ENCODE data around the gene SPDYE4.
A peak's percentile ranks its signal among the peaks of the same experiment; 100 is the strongest.
"Not testable (repeated sequence)": the region's sequence is repeated elsewhere in the genome, so short reads cannot be mapped to it uniquely, and the experiment has no call there.

Gene SPDYE4

GRCh38 chr17:8758137-8758596 lies at the start of gene SPDYE4:
SPDYE4 (minus strand) TSS chr17:8758546; CDS start chr17:8758382, 164 bp downstream.
- DNase-seq (ENCODE audit: low read depth) = no peak

GRCh38 chr17:8806926-8807550 lies 48.7 kb upstream of the SPDYE4 start:
- DNase-seq (ENCODE audit: low read depth) = peak; percentile 40

DNA sequence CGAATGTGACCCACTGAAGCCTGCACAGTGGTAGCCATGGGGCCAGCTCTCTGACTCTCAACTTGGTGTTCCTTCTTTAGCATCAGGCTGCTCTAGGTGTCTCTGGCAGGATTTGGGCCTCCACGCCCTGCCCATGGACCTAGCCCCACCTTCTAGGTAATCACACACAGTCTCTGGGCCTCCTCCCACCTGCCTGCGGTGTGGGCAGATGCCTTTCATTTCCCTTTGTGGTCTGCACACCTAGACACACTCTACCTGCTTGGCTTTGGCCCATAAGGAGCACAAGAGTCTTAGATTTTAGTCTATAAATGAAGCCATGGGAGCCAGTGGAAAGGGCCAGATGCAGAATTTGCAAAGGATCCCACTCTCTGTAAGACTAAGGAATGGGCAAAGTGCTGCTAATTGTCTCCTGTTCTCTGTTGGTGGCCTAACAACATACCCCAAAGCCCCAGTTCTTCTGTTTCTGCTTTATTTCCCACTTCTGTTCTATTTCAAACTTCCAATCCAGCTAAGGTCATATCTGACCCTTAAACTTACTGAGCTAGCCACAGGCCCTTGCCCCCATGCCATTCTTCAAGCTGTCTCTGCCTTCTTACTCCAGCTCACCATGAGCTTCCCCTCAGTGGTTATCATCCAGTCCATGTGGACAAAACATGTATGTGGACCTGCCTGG lies 48.0 kb upstream of the SPDYE4 start:
- DNase-seq (ENCODE audit: low read depth) = no peak

DNA sequence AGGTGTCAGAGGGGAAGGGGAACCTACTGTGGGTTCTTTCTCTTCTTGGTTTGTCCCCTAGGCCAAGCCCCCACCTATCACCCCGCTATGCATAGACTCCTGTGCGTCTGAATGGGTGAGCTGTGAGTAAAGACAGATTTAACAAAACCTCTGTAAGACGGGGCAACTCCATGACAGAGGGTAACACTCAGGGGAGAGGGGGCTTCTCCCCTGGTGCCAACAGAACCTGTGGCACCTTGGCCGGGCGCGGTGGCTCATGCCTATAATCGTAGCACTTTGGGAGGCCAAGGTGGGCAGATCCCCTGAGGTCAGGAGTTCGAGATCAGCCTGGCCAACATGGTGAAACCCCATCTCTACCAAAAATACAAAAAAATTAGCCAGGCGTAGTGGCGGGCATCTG lies 47.0 kb upstream of the SPDYE4 start:
- DNase-seq (ENCODE audit: low read depth) = not testable (repeated sequence)

- no peak for DNase-seq (ENCODE audit: low read depth)
These were observed 45.4 kb upstream of the SPDYE4 start for GRCh38 chr17:8803531-8804420.

- no peak for DNase-seq (ENCODE audit: low read depth)
These were observed 42.9 kb upstream of the SPDYE4 start for GRCh38 chr17:8801135-8801840.

- DNase-seq (ENCODE audit: low read depth) = no peak
These were observed 42.3 kb upstream of the SPDYE4 start for GRCh38 chr17:8800656-8801055.

DNA sequence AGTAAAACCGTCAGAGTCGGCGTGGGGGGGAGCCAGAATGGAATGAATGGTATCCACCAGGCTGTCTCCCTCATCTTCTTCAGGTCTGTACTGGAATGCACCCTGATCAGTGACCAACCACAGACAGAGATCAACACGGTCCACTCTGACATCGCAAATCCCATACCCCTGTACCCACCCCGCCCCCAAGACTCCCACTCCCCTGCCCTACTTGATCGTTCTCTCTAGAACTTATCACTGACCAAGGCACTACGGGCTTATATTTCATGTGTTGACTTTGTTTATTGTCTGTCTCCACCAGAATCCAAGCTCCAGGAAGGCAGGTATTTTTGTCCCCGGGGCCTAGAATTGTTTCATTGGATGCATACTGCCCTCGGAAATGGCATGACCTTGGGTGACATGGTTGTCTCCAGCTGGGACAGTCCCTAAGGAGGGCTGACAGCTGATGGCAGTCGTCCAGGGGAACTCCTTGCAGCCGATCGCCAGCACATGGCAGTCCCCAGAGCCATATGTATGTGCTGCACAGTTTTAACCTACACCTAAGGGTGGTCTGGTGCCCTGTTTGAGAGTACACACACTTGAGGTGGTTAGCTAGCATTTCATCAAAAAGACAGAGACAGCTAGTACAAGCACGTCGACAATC lies 41.3 kb upstream of the SPDYE4 start:
- DNase-seq (ENCODE audit: low read depth) = no peak

GRCh38 chr17:8798846-8799569 lies 40.7 kb upstream of the SPDYE4 start, which contains the start of gene MFSD6L:
MFSD6L (minus strand) TSS chr17:8799365; CDS start chr17:8799120, 245 bp downstream.
- no peak for DNase-seq (ENCODE audit: low read depth)

DNA sequence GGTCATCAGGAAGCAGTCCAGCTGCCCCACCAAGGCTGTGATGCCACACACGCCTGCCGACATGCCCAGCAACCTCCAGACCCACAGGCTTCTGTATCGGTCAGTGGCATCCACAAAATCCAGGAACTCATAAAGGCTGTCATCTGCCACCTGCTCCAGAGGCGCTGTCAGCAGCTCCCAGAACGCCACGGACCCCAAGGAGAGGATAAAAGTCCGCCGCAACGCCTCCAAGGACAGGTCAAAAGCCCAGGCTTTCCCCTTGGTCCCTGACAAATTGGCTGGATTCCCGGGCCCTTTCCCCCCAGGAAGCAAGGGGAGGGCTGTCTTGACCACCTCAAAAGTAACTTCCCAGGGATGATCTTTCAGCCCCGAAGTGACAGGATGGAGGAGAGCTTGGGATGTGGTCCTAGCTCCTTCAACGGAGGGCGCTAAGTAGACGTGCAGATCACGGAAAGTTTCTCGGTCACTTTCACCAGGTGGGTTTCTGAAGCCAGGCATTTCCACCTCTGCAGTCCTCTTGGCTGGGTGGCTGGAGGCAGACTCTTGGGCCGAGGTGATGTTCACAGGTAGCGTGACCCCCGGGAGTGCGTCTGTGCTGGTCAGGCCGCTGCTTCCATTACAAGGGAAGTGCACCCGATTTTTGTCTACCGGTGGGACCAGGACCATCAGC lies 40.0 kb upstream of the SPDYE4 start:
- DNase-seq (ENCODE audit: low read depth) = no peak

- no peak for DNase-seq (ENCODE audit: low read depth)
These were observed 39.4 kb upstream of the SPDYE4 start for GRCh38 chr17:8797621-8798175.

DNA sequence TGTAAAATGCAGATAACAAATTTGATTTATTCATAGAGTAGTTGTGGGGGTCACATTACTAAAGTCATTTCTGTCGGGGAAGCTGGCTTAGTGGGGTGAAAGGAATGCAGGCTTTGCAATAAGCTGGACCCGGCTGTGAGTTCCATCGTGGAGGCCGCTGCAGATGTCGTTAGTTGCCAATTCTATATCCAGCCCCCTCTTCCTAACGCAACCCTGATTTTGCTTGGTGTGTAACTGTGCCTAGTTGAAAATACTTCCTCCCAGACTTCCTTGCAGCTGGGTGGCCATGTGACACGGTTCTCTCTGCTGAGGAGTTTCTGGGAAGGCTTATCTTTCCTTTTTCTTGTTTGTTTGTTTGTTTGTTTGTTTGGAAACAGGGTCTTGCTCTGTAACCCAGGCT lies 36.3 kb upstream of the SPDYE4 start:
- DNase-seq (ENCODE audit: low read depth) = no peak

DNA sequence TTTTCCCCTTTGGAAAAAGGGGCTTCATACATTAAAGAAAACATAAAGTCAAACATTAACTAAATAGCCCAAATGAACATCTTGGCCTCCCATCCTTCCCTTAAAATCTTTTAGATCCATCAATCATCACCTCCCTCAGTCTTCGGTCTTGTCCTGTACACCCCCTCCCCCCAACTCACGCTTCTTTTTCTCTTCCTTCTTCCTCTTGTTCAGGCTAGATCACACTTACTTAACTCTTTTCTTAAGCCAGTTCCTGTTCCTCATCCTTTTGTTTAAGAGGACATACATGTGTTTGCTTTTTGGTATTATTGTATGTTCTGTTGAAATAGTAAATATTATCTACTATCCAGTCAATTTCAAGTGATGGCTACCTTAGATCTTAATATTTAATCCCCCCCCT lies 35.3 kb upstream of the SPDYE4 start:
- DNase-seq (ENCODE audit: low read depth) = no peak

DNA sequence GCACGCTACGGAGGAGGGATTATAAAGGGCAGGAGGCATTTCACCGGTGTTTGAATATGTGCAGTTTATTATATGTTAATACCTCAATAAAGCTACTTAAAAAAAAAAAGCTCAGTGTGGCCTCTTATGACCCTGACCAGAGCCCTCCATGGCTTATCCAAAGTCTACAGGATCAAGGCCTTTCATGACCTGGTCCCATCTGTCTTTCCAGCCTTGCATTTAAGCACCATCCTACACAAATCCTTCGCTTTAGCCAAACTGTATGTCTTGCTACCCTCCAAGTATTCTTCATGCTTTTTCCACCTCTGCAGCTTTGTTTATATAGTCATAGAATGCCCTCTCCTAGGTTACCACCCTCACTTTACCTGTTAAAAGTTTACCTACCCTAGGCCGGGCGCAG lies 34.3 kb upstream of the SPDYE4 start:
- DNase-seq (ENCODE audit: low read depth) = no peak

- no peak for DNase-seq (ENCODE audit: low read depth)
These were observed 33.5 kb upstream of the SPDYE4 start for GRCh38 chr17:8791910-8792270.

DNA sequence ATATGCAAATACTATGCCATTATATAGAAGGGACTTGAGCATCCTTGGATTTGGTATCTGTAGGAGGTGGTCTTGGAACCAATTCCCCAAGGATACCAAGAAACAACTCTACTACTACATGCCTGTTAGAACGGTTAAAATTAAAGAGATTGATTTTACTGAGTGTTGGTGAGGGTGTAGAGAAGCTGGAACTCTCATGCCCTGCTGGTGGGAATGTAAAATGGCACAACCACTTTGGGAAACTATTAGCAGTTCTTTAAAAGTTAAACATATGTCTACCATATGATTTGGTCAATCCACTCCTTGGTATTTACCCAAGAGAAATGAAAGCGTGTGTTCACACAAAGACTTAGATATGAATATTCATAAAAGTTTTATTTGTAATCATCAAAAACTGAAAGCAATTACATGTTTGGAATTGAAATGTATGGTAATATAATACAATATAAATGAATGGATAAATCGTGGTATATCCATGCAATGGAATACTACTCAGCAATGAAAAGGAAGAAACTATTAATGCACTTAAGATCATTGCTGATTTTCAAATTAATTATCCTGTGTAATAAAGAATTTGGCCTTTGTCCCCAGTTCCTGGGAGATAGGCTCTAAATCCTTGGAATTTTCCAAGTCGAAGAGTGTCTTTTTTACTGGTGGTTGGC lies 33.0 kb upstream of the SPDYE4 start:
- DNase-seq (ENCODE audit: low read depth) = no peak

- no peak for DNase-seq (ENCODE audit: low read depth)
These were observed 31.4 kb upstream of the SPDYE4 start for GRCh38 chr17:8789743-8790142.

GRCh38 chr17:8788998-8789397 lies 30.7 kb upstream of the SPDYE4 start:
- DNase-seq (ENCODE audit: low read depth) = no peak

Measured in CMK (cell line).